HepG2 (cell line): ENCODE data around the gene FAM110D. TPM values are rescaled to one million over a fixed set of nuclear protein-coding genes. Genes with fewer than 3 reads are reported as not detected.

Source experiments
- ARNT2 ChIP-seq: sonication (generic); formaldehyde crosslinking; IDR thresholded peaks from 2 replicates; pipeline ENCODE4 v1.8.0; 2022; ENCODE audit warnings: mild to moderate bottlenecking, low read depth, missing genetic modification reagents, moderate library complexity
- ATAD3A ChIP-seq: sonication (generic); formaldehyde crosslinking; IDR thresholded peaks from 2 replicates; pipeline ENCODE4 v1.4.0; 2020; ENCODE audit warnings: missing genetic modification reagents
- ATF7-NPFF ChIP-seq: sonication (generic); formaldehyde crosslinking; IDR thresholded peaks from 2 replicates; pipeline ENCODE4 v1.8.1; 2023; ENCODE audit warnings: mild to moderate bottlenecking, low read depth, missing genetic modification reagents, moderate library complexity
- CCDC6 ChIP-seq: sonication (generic); formaldehyde crosslinking; IDR thresholded peaks from 2 replicates; pipeline ENCODE4 v1.8.1; 2022; ENCODE audit warnings: mild to moderate bottlenecking, missing genetic modification reagents, moderate library complexity
- HMG20A ChIP-seq: IDR thresholded peaks from 2 replicates; pipeline ENCODE4 v1.6.1; 2016; ENCODE audit warnings: borderline replicate concordance
- HNRNPK ChIP-seq: fragments of 200-400 bp; formaldehyde crosslinking; IDR thresholded peaks from 2 replicates; pipeline ENCODE4 v1.6.1; 2018; ENCODE audit warnings: low read length, low read depth, moderate library complexity, mild to moderate bottlenecking; ENCODE audit not compliant: poor library complexity, severe bottlenecking
- MIXL1 ChIP-seq: IDR thresholded peaks from 2 replicates; pipeline ENCODE4 v1.6.1; 2016
- NR2F6 ChIP-seq, 2 experiments: IDR thresholded peaks; 2 replicates each; pipeline ENCODE4 v1.6.1; 2016; ENCODE audit warnings: antibody characterized with exemption in 1 of 2, mild to moderate bottlenecking in 1 of 2
- SMAD9 ChIP-seq: sonication (generic); formaldehyde crosslinking; IDR thresholded peaks from 2 replicates; pipeline ENCODE4 v1.5.1; 2020; ENCODE audit warnings: mild to moderate bottlenecking, missing genetic modification reagents
- TP53 ChIP-seq: sonication (generic); formaldehyde crosslinking; conservative IDR thresholded peaks from 2 replicates; pipeline ENCODE4 v1.4.0; 2020; ENCODE audit warnings: missing genetic modification reagents
- ZFP37 ChIP-seq: sonication (generic); formaldehyde crosslinking; IDR thresholded peaks from 2 replicates; pipeline ENCODE4 v1.4.0; 2020; ENCODE audit warnings: missing genetic modification reagents, borderline replicate concordance
- ZKSCAN8 ChIP-seq: IDR thresholded peaks from 2 replicates; pipeline ENCODE4 v1.6.1; 2016; ENCODE audit warnings: borderline replicate concordance, missing genetic modification reagents, missing compliant biosample characterization
- ZNF292 ChIP-seq: sonication (generic); formaldehyde crosslinking; IDR thresholded peaks from 2 replicates; pipeline ENCODE4 v1.8.1; 2022; ENCODE audit warnings: mild to moderate bottlenecking, low read depth, missing genetic modification reagents, borderline replicate concordance
- ZNF329 ChIP-seq: sonication (generic); formaldehyde crosslinking; IDR thresholded peaks from 2 replicates; pipeline ENCODE4 v1.9.0; 2021; ENCODE audit warnings: low read depth, mild to moderate bottlenecking, missing genetic modification reagents
- ZNF44 ChIP-seq: sonication (generic); formaldehyde crosslinking; IDR thresholded peaks from 2 replicates; pipeline ENCODE4 v1.5.1; 2020; ENCODE audit warnings: mild to moderate bottlenecking, missing genetic modification reagents
- ZNF614 ChIP-seq: IDR thresholded peaks from 2 replicates; pipeline ENCODE4 v1.6.1; 2018; ENCODE audit warnings: missing biosample characterization, missing genetic modification reagents, inconsistent platforms, borderline replicate concordance
- polyA plus RNA-seq, 8 experiments: library from polyadenylated mRNA; depleted of rRNA in 3 of 8; stranded (reverse) in 7 of 8; unstranded in 1 of 8; fragments of >200 nt; fragmentation: Illumina TruSeq in 4 of 8; extraction: Trizol in 4 of 8; gene quantifications; 2 replicates each; pipeline versions ENCODE4 v1.2.1 to v1.2.3, GENCODE V29; 2011 to 2016; ENCODE audit warnings: low read depth in 4 of 8, missing spikeins in 1 of 8, mixed read lengths in 1 of 8; ENCODE audit not compliant: insufficient read depth in 1 of 8
- total RNA-seq, 5 experiments: library from RNA; depleted of rRNA; stranded (reverse); fragments of >200 nt; fragmentation: Illumina TruSeq; extraction: Trizol; gene quantifications; 2 replicates each; pipeline ENCODE4 v1.2.3, GENCODE V29; 2016; ENCODE audit warnings: low read depth in 1 of 5
- TF ChIP-seq, protein P1 (sequence below): sonication (generic); formaldehyde crosslinking; IDR thresholded peaks from 2 replicates; pipeline ENCODE4 v1.5.0; 2020; ENCODE audit warnings: mild to moderate bottlenecking, missing genetic modification reagents, borderline replicate concordance
- TF ChIP-seq, protein P2 (sequence below): IDR thresholded peaks from 2 replicates; pipeline ENCODE4 v1.6.1; 2018; ENCODE audit warnings: missing genetic modification reagents
- TF ChIP-seq, protein P3 (sequence below): sonication (generic); formaldehyde crosslinking; IDR thresholded peaks from 2 replicates; pipeline ENCODE4 v1.9.0; 2021; ENCODE audit warnings: missing genetic modification reagents, mild to moderate bottlenecking, borderline replicate concordance
- TF ChIP-seq, protein P4 (sequence below): sonication (generic); formaldehyde crosslinking; IDR thresholded peaks from 2 replicates; pipeline ENCODE4 v1.4.0; 2020; ENCODE audit warnings: missing genetic modification reagents

The FAM110D gene
- total and polyA plus RNA-seq, 2 of the 13 experiments (the other 11 are each of a cell fraction or from before 2014, with no cell fraction given): not detected

DNA sequence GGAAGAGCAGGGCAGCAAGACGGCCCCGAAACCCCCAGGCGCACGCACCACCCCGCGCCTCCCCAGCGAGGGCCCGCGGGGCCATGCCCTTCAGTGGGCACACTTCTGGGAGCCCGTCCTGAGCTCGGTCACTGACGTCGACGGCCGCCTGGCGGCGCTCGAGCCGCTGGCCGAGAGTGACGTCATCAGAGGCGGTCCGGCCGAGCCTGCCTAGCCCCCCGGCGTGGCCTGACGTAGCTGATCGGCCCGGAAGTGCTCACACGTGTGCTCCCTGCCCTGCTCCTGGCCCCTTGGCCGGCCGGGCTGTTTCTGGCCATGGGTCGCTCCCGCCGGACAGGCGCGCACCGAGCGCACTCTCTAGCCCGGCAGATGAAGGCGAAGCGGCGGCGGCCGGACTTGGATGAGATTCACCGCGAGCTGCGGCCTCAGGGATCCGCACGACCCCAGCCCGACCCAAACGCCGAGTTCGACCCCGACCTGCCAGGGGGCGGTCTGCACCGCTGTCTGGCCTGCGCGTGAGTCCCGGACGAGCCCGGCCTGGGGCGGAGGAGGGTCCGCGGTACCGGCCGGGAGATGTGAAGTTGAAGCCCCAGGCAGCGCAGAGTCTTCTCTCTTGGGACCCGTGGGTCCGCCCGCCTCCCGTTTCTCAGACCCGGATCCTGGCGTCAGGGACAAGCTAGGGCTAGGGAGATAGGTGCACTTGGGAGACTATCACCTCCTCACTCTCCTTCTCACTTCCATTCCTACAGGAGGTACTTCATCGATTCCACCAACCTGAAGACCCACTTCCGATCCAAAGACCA lies 11.0 kb downstream of the FAM110D start, which contains the start of gene ZNF593 (continued):
- TF ChIP-seq TP53 (CRISPR knock-in tag): peak; percentile 71; the same call in 1 of the 2 replicates
- TF ChIP-seq ATF7-NPFF: peak; percentile 89
- TF ChIP-seq, protein P1, sequence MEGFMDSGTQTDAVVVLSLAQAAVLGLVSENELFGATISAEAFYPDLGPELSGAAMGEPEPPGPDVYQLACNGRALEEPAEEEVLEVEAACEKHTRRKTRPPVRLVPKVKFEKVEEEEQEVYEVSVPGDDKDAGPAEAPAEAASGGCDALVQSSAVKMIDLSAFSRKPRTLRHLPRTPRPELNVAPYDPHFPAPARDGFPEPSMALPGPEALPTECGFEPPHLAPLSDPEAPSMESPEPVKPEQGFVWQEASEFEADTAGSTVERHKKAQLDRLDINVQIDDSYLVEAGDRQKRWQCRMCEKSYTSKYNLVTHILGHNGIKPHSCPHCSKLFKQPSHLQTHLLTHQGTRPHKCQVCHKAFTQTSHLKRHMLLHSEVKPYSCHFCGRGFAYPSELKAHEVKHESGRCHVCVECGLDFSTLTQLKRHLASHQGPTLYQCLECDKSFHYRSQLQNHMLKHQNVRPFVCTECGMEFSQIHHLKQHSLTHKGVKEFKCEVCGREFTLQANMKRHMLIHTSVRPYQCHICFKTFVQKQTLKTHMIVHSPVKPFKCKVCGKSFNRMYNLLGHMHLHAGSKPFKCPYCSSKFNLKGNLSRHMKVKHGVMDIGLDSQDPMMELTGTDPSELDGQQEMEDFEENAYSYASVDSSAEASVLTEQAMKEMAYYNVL: peak; percentile 84
- TF ChIP-seq, protein P2, sequence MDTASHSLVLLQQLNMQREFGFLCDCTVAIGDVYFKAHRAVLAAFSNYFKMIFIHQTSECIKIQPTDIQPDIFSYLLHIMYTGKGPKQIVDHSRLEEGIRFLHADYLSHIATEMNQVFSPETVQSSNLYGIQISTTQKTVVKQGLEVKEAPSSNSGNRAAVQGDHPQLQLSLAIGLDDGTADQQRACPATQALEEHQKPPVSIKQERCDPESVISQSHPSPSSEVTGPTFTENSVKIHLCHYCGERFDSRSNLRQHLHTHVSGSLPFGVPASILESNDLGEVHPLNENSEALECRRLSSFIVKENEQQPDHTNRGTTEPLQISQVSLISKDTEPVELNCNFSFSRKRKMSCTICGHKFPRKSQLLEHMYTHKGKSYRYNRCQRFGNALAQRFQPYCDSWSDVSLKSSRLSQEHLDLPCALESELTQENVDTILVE (CRISPR knock-in tag): no peak
- TF ChIP-seq, protein P3, sequence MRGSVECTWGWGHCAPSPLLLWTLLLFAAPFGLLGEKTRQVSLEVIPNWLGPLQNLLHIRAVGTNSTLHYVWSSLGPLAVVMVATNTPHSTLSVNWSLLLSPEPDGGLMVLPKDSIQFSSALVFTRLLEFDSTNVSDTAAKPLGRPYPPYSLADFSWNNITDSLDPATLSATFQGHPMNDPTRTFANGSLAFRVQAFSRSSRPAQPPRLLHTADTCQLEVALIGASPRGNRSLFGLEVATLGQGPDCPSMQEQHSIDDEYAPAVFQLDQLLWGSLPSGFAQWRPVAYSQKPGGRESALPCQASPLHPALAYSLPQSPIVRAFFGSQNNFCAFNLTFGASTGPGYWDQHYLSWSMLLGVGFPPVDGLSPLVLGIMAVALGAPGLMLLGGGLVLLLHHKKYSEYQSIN (CRISPR knock-in tag): no peak
- no peak for TF ChIP-seq NR2F6 (IDR thresholded peaks at IDR 0.05)
- peak; percentile 76 for TF ChIP-seq NR2F6 (CRISPR knock-in tag; IDR thresholded peaks at IDR 0.05)
- TF ChIP-seq ZNF329 (CRISPR knock-in tag): peak; percentile 78
- TF ChIP-seq HNRNPK: peak; percentile 48
- peak; percentile 61; the same call in 1 of the 2 replicates for TF ChIP-seq ZNF292
- TF ChIP-seq SMAD9 (CRISPR knock-in tag): no peak
- peak; percentile 29; the same call in 1 of the 2 replicates for TF ChIP-seq MIXL1 (CRISPR knock-in tag)
- TF ChIP-seq ZFP37 (CRISPR knock-in tag): 0 out of 2 replicates have a peak, but pooled peaks have one; percentile 67
- TF ChIP-seq, protein P4, sequence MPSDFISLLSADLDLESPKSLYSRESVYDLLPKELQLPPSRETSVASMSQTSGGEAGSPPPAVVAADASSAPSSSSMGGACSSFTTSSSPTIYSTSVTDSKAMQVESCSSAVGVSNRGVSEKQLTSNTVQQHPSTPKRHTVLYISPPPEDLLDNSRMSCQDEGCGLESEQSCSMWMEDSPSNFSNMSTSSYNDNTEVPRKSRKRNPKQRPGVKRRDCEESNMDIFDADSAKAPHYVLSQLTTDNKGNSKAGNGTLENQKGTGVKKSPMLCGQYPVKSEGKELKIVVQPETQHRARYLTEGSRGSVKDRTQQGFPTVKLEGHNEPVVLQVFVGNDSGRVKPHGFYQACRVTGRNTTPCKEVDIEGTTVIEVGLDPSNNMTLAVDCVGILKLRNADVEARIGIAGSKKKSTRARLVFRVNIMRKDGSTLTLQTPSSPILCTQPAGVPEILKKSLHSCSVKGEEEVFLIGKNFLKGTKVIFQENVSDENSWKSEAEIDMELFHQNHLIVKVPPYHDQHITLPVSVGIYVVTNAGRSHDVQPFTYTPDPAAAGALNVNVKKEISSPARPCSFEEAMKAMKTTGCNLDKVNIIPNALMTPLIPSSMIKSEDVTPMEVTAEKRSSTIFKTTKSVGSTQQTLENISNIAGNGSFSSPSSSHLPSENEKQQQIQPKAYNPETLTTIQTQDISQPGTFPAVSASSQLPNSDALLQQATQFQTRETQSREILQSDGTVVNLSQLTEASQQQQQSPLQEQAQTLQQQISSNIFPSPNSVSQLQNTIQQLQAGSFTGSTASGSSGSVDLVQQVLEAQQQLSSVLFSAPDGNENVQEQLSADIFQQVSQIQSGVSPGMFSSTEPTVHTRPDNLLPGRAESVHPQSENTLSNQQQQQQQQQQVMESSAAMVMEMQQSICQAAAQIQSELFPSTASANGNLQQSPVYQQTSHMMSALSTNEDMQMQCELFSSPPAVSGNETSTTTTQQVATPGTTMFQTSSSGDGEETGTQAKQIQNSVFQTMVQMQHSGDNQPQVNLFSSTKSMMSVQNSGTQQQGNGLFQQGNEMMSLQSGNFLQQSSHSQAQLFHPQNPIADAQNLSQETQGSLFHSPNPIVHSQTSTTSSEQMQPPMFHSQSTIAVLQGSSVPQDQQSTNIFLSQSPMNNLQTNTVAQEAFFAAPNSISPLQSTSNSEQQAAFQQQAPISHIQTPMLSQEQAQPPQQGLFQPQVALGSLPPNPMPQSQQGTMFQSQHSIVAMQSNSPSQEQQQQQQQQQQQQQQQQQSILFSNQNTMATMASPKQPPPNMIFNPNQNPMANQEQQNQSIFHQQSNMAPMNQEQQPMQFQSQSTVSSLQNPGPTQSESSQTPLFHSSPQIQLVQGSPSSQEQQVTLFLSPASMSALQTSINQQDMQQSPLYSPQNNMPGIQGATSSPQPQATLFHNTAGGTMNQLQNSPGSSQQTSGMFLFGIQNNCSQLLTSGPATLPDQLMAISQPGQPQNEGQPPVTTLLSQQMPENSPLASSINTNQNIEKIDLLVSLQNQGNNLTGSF: peak; percentile 56; the same call in 1 of the 2 replicates
- no peak for TF ChIP-seq CCDC6 (CRISPR knock-in tag)
- no peak for TF ChIP-seq ZKSCAN8 (CRISPR knock-in tag)
- TF ChIP-seq ZNF614 (CRISPR knock-in tag): peak; percentile 59; the same call in 1 of the 2 replicates
- peak; percentile 90 for TF ChIP-seq ARNT2 (CRISPR knock-in tag)
- no peak for TF ChIP-seq HMG20A (CRISPR knock-in tag)
- TF ChIP-seq ZNF44 (CRISPR knock-in tag): peak; percentile 84; the same call in 1 of the 2 replicates
- TF ChIP-seq ATAD3A (CRISPR knock-in tag): no peak
